ENCODE measurements around the gene IKZF3. TPM values are rescaled to one million over a fixed set of nuclear protein-coding genes. Genes with fewer than 3 reads are reported as not detected.
"Not testable (repeated sequence)": the region's sequence is repeated elsewhere in the genome, so short reads cannot be mapped to it uniquely, and the experiment has no call there.

The IKZF3 gene
- total and polyA plus RNA-seq, 3 experiments from 2014 or later, result 119 to 138 (median 126) TPM

DNA sequence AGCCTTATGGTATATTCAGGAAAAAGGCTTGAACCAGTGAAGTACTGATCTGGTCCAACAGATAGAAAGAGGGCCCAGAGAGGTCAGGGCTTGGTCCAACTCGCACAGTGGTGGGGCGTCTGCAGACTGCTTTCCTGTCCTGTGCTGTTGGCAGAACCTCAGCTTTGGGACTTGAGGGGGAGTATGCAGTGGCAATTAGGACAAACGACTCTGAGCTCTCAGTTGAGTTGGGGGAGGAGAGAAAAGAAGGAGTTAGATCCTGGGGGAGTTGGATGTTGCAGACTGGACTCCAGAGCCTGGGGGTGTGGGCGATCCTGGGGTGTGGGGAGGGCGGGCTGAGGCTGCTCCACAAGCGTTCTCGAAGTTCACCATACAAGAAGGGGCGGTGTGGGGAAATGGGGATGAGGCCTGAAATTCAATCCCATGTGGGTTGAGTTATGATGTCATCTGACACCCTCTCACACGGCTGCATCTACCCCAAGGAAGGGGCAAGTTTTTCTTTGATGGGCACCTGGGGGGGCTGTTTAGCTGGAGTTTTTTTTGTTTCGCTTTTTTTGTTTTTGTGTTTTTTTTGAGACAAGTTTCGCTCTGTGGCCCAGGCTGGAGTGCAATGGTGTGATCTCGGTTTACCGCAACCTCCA is 111.8 kb downstream of the IKZF3 start:
- no peaks in the 10 kb centered on the region for H3K9me3 Mint-ChIP-seq
- Histone ChIP-seq H3K4me3 (ENCODE audit: low read length) (no peak overlapping the region), H3K9me3 (ENCODE audit: low read length) (no peaks in the 10 kb centered on the region), H3K27ac (ENCODE audit: low read depth, low read length) (no peak overlapping the region), H3K36me3 (ENCODE audit: insufficient read depth, low read length) (no peaks in the 10 kb centered on the region), H3K27me3 (ENCODE audit: insufficient read depth, low read length, poor library complexity, severe bottlenecking) (no peaks in the 10 kb centered on the region), H3K4me1 (ENCODE audit: insufficient read depth, low read length) (peaks cover 38% of the 10 kb centered on the region)
- ChIA-PET CTCF (interaction anchor here (0.7 to 5.4 kb wide), 10 partner anchors 12 to 555 kb away, joined by 3 to 53 read pairs (median 5); partner anchors contain the start of genes IKZF3, MIEN1, PNMT and PSMD3), POLR2A (interaction anchor here (0.6 to 1.2 kb wide), 3 partner anchors 85 to 228 kb away, joined by 3 to 4 read pairs (median 3); partner anchors contain the start of gene PSMD3)
- H3K4me3 Mint-ChIP-seq, result peak overlapping the region in 6 of 7 donors; percentile 67 to 86 (median 78)
- peaks cover 0 to 4% of the 10 kb centered on the region in 2 donors for H3K27me3 Mint-ChIP-seq
- peak in 1 of 5 donors; percentile 47 for DNase-seq
- H3K36me3 Mint-ChIP-seq, result no peaks in the 10 kb centered on the region
- H3K27ac Mint-ChIP-seq, result peak overlapping the region; percentile 56 to 97 (median 93)
- H3K4me1 Mint-ChIP-seq, result peaks cover 38 to 42% (median 40%) of the 10 kb centered on the region in 3 donors

DNA sequence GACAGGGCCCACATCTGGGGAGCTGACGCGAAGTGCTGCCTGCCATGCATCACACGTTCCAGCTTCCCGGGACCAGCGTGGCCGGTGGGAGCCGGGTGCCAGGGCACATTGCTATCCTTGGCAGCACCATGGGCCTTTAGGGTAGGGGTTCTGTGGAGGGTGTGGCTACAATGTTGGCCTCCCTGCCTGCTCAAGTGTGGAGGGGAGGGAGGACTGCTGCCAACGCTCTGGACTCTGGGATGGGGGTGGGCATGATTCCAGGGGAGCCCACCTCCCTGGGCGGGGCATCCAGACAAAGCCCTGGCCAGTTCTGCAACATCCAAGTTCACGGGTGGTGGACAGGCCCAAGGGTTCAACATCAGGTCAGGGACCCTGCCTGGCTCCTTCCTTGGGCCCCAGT is 112.5 kb downstream of the IKZF3 start:
- CTCF ChIA-PET, result interaction anchor here (1.0 to 5.4 kb wide), 4 partner anchors 21 to 229 kb away, joined by 4 to 53 read pairs (median 17); partner anchors contain the start of genes MIEN1 and PSMD3
- peak overlapping the region in 2 of 8 donors; percentile 74 to 93 for H3K27ac Mint-ChIP-seq
- H3K36me3 Mint-ChIP-seq, result no peaks in the 10 kb centered on the region
- H3K27me3 Mint-ChIP-seq, result peaks cover 0 to 4% of the 10 kb centered on the region in 2 donors
- no peak overlapping the region for H3K4me3 ChIP-seq (ENCODE audit: low read length)
- no peaks in the 10 kb centered on the region for H3K9me3 ChIP-seq (ENCODE audit: low read length)
- POLR2A ChIA-PET, result interaction anchor here (0.6 kb wide), 1 partner anchor 85 kb away, joined by 3 read pairs; no protein-coding TSS in a partner anchor
- no peaks in the 10 kb centered on the region for H3K27me3 ChIP-seq (ENCODE audit: insufficient read depth, low read length, poor library complexity, severe bottlenecking)
- no peaks in the 10 kb centered on the region for H3K9me3 Mint-ChIP-seq
- H3K4me3 Mint-ChIP-seq, result no peak overlapping the region
- peak in 1 of 5 donors; percentile 44 for DNase-seq
- H3K4me1 ChIP-seq (ENCODE audit: insufficient read depth, low read length), result peaks cover 31% of the 10 kb centered on the region
- peaks cover 30 to 35% (median 33%) of the 10 kb centered on the region in 3 donors for H3K4me1 Mint-ChIP-seq
- H3K36me3 ChIP-seq (ENCODE audit: insufficient read depth, low read length), result no peaks in the 10 kb centered on the region
- no peak overlapping the region for H3K27ac ChIP-seq (ENCODE audit: low read depth, low read length)

DNA sequence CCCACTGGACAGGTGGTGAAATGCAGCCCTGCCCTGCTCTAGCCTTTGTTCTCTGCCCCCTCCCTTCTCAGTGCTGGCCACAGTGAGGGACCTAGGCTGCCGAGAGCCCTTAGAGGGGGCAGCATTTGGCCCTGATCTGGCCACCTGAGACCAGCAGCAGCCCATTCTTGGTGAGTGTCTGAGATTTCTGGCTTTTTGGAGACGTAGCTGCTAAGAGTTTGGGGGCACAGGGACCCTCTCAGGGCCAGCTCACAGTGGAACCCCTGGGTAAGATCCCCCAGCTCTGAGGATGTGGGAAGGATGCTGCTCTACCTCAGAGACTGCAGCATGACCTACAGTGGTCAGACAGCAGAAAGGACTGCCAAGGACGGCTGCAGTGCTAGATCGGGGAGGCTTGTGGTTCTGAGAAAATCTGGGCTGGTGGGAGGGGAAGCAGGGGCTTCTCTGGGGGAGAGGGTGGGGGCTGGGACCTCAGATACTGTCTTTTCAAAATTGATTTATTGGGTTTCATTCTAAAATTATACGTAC is 113.0 kb downstream of the IKZF3 start:
- H3K27me3 ChIP-seq (ENCODE audit: insufficient read depth, low read length, poor library complexity, severe bottlenecking), result no peaks in the 10 kb centered on the region
- H3K27me3 Mint-ChIP-seq, result peaks cover 0 to 4% of the 10 kb centered on the region in 2 donors
- H3K4me1 ChIP-seq (ENCODE audit: insufficient read depth, low read length), result peaks cover 25% of the 10 kb centered on the region
- H3K36me3 ChIP-seq (ENCODE audit: insufficient read depth, low read length), result no peaks in the 10 kb centered on the region
- peaks cover 25 to 29% (median 27%) of the 10 kb centered on the region in 3 donors for H3K4me1 Mint-ChIP-seq
- H3K27ac ChIP-seq (ENCODE audit: low read depth, low read length), result no peak overlapping the region
- H3K4me3 ChIP-seq (ENCODE audit: low read length), result no peak overlapping the region
- H3K27ac Mint-ChIP-seq, result peak overlapping the region in 1 of 8 donors; percentile 54
- no peaks in the 10 kb centered on the region for H3K9me3 ChIP-seq (ENCODE audit: low read length)
- ChIA-PET POLR2A (no interaction called here), CTCF (interaction anchor here (1.0 kb wide), 1 partner anchor 20 kb away, joined by 4 read pairs; the partner anchor contains the start of gene MIEN1)
- no peaks in the 10 kb centered on the region for H3K36me3 Mint-ChIP-seq
- no peaks in the 10 kb centered on the region for H3K9me3 Mint-ChIP-seq
- peak in 1 of 5 donors; percentile 19 for DNase-seq
- peak overlapping the region in 2 of 7 donors; percentile 20 to 40 for H3K4me3 Mint-ChIP-seq

GRCh38 chr17:39750131-39751015 is 113.7 kb downstream of the IKZF3 start:
- Histone ChIP-seq H3K27ac (ENCODE audit: low read depth, low read length) (no peak overlapping the region), H3K9me3 (ENCODE audit: low read length) (no peaks in the 10 kb centered on the region), H3K4me3 (ENCODE audit: low read length) (no peak overlapping the region), H3K27me3 (ENCODE audit: insufficient read depth, low read length, poor library complexity, severe bottlenecking) (no peaks in the 10 kb centered on the region), H3K36me3 (ENCODE audit: insufficient read depth, low read length) (no peaks in the 10 kb centered on the region), H3K4me1 (ENCODE audit: insufficient read depth, low read length) (peaks cover 18% of the 10 kb centered on the region)
- Mint-ChIP-seq H3K27me3 (peaks cover 0 to 2% of the 10 kb centered on the region in 2 donors), H3K4me1 (peaks cover 18 to 22% (median 20%) of the 10 kb centered on the region in 3 donors), H3K4me3 (peak overlapping the region in 1 of 7 donors; percentile 45), H3K27ac (peak overlapping the region in 2 of 8 donors; percentile 50 to 54), H3K9me3 (no peaks in the 10 kb centered on the region), H3K36me3 (no peaks in the 10 kb centered on the region)
- DNase-seq, result peak in 1 of 5 donors; percentile 18
- ChIA-PET POLR2A (no interaction called here), CTCF (interaction anchor here (1.0 to 2.5 kb wide), 2 partner anchors 20 to 129 kb away, joined by 4 to 7 read pairs; partner anchors contain the start of gene MIEN1)

DNA sequence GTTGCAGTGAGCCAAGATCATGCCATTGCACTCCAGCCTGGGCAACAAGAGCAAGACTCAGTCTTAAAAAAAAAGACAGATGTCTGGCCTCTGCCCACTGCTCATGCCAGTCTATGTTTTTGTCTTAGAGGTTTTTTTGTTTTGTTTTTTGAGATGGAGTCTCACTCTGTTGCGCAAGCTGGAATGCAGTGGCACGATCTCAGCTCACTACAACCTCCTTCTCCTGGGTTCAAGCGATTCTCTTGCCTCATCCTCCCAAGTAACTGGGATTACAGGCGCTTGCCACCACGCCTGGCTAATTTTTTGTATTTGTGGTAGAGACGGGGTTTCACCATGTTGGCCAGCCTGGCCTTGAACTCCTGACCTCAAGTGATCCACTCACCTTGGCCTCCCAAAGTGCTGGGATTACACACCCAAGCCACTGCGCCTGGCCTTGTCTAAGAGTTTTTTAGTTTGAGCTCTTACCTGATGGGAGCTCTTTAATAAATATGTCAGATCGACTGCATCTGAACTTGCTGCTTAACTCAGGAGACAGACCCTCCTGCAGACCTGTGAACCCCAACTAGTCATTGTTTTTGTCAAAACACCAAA is 115.6 kb downstream of the IKZF3 start:
- H3K36me3 ChIP-seq (ENCODE audit: insufficient read depth, low read length); H3K9me3 ChIP-seq (ENCODE audit: low read length); H3K27me3 ChIP-seq (ENCODE audit: insufficient read depth, low read length, poor library complexity, severe bottlenecking); H3K4me3 Mint-ChIP-seq; H3K4me3 ChIP-seq (ENCODE audit: low read length); H3K4me1 ChIP-seq (ENCODE audit: insufficient read depth, low read length); POLR2A ChIA-PET; H3K36me3 Mint-ChIP-seq; H3K27me3 Mint-ChIP-seq; H3K9me3 Mint-ChIP-seq; H3K27ac ChIP-seq (ENCODE audit: low read depth, low read length): not testable (repeated sequence)
- Mint-ChIP-seq H3K4me1 (peaks cover 12 to 16% (median 14%) of the 10 kb centered on the region in 3 donors), H3K27ac (peak overlapping the region in 1 of 8 donors; percentile 66)
- peak in 1 of 5 donors; percentile 6 for DNase-seq
- CTCF ChIA-PET, result interaction anchor here (1.1 to 2.5 kb wide), 3 partner anchors 94 to 127 kb away, joined by 3 to 7 read pairs (median 4); no protein-coding TSS in a partner anchor

DNA sequence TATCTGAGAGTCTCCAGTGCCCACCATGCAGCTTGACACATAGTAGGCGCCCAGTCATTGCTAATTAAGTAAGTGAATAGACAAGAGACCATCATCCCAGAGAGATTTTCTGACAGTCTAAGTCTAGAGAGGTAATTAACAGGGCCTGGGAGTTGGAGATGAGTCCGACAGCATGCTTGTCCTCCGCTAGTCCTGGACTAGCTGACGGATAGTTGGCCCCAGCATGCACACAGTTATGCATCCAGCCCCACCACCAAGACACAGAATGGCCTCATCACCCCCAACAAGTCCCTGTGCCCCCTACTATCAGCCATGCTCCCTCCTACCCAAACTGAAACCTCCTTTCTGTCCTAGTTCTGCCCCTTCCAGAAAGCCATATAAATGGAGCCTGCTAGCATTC is 116.4 kb downstream of the IKZF3 start:
- no peak for DNase-seq
- H3K4me1 Mint-ChIP-seq, result peaks cover 6 to 8% (median 6%) of the 10 kb centered on the region in 3 donors
- H3K9me3 Mint-ChIP-seq, result no peaks in the 10 kb centered on the region
- ChIA-PET POLR2A (no interaction called here), CTCF (interaction anchor here (0.6 kb wide), 1 partner anchor 17 kb away, joined by 3 read pairs; no protein-coding TSS in a partner anchor)
- Histone ChIP-seq H3K36me3 (ENCODE audit: insufficient read depth, low read length) (no peaks in the 10 kb centered on the region), H3K9me3 (ENCODE audit: low read length) (no peaks in the 10 kb centered on the region), H3K27me3 (ENCODE audit: insufficient read depth, low read length, poor library complexity, severe bottlenecking) (no peaks in the 10 kb centered on the region), H3K4me1 (ENCODE audit: insufficient read depth, low read length) (peaks cover under 1% of the 10 kb centered on the region), H3K27ac (ENCODE audit: low read depth, low read length) (no peak overlapping the region), H3K4me3 (ENCODE audit: low read length) (no peak overlapping the region)
- H3K27ac Mint-ChIP-seq, result peak overlapping the region in 1 of 8 donors; percentile 29
- H3K36me3 Mint-ChIP-seq, result no peaks in the 10 kb centered on the region
- H3K4me3 Mint-ChIP-seq, result peak overlapping the region in 1 of 7 donors; percentile 27
- peaks cover 5 to 7% of the 10 kb centered on the region in 2 donors for H3K27me3 Mint-ChIP-seq

- Histone ChIP-seq H3K4me3 (ENCODE audit: low read length) (no peak overlapping the region), H3K27ac (ENCODE audit: low read depth, low read length) (no peak overlapping the region), H3K27me3 (ENCODE audit: insufficient read depth, low read length, poor library complexity, severe bottlenecking) (no peaks in the 10 kb centered on the region), H3K9me3 (ENCODE audit: low read length) (no peaks in the 10 kb centered on the region), H3K36me3 (ENCODE audit: insufficient read depth, low read length) (no peaks in the 10 kb centered on the region), H3K4me1 (ENCODE audit: insufficient read depth, low read length) (no peaks in the 10 kb centered on the region)
- POLR2A ChIA-PET, result no interaction called here
- Mint-ChIP-seq H3K9me3 (no peaks in the 10 kb centered on the region), H3K27me3 (peaks cover 5 to 10% of the 10 kb centered on the region in 2 donors), H3K27ac (no peak overlapping the region), H3K36me3 (no peaks in the 10 kb centered on the region), H3K4me1 (no peaks in the 10 kb centered on the region), H3K4me3 (no peak overlapping the region)
- DNase-seq, result no peak
- CTCF ChIA-PET, result no interaction called here
Measured at GRCh38 chr17:39746145-39746461, 118.0 kb downstream of the IKZF3 start.
